ENCODE measurements around the gene NDUFAF2.
"Not testable (repeated sequence)": the region's sequence is repeated elsewhere in the genome, so short reads cannot be mapped to it uniquely, and the experiment has no call there.

The NDUFAF2 gene

GRCh38 chr5:61076626-61077025, 131.6 kb downstream of the NDUFAF2 start:
- Histone ChIP-seq H3K27ac (ENCODE audit: low read depth, low read length) (no peak overlapping the region), H2AFZ (ENCODE audit: low read length, unreplicated experiment) (no peak overlapping the region), H3K36me3 (ENCODE audit: insufficient read depth, low read length) (no peaks in the 10 kb centered on the region; the same call in none of the 2 replicates), H3K79me2 (ENCODE audit: control insufficient read depth, insufficient read depth, low read length, unreplicated experiment) (no peaks in the 10 kb centered on the region), H3K4me1 (ENCODE audit: control insufficient read depth, insufficient read depth, low read length, unreplicated experiment) (no peaks in the 10 kb centered on the region), H3K4me3 (ENCODE audit: low read depth, low read length) (no peak overlapping the region), H3K27me3 (ENCODE audit: insufficient read depth, low read length) (no peaks in the 10 kb centered on the region)

DNA sequence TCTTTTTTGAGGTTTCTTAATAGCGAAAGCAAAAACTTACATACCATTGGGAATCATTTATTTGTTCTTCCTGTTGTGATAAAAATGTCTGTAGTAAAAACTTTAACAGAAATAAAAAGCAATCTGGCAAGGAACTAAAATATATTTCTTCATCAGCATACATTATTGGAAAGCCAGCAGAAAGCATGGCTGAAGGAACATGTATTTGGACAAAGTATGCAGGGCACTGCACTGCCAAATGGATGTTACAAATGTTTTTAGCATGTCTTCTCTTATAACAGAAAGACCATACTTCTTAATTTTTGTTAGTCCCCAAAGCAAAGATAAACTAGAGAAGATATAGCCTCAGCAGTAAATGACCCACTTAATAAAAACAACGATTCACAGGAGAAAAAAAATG, 136.7 kb downstream of the NDUFAF2 start:
- no peak overlapping the region for H3K27ac ChIP-seq (ENCODE audit: low read depth, low read length)
- no peaks in the 10 kb centered on the region for H3K27me3 ChIP-seq (ENCODE audit: insufficient read depth, low read length)
- H3K79me2 ChIP-seq (ENCODE audit: control insufficient read depth, insufficient read depth, low read length, unreplicated experiment): no peaks in the 10 kb centered on the region
- 0 out of 2 replicates have a peak, but pooled peaks cover under 1% of the 10 kb centered on the region for H3K36me3 ChIP-seq (ENCODE audit: insufficient read depth, low read length)
- H3K4me3 ChIP-seq (ENCODE audit: low read depth, low read length): no peak overlapping the region
- no peak overlapping the region for H2AFZ ChIP-seq (ENCODE audit: low read length, unreplicated experiment)
- H3K4me1 ChIP-seq (ENCODE audit: control insufficient read depth, insufficient read depth, low read length, unreplicated experiment): peaks cover 4% of the 10 kb centered on the region

DNA sequence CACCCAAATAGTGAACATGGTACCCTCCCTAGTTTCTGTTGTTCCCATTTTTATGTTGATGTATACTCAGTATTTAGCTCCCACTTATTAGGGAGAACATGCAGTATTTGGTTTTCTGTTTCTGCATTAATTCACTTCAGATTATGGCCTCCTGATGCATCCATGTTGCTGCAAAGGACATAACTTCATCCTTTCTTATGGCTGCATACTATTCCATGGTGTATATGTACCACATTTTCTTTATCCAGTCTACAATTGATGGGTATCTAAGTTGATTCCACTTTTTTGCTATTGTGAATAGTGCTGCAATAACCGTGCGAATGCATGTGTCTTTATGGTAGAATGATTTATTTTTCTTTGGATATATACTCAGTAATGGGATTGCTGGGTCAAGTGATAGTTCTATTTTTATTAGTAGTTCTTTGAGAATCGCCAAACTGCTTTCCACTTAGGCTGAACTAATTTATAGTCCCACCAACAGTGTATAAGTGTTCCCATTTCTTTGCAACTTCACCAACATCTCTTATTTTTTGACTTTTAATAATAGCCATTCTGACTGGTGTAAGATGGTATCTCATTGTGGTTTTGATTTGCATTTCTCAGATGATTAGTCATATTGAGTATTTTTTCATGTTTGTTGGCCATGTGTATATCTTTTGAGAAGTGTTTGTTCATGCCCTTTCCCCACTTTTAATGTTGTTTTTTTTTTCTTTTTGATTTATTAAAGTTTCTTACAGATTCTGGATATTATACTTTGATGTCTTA, 137.7 kb downstream of the NDUFAF2 start:
- H3K4me1 ChIP-seq (ENCODE audit: control insufficient read depth, insufficient read depth, low read length, unreplicated experiment): peaks cover 4% of the 10 kb centered on the region
- H3K27ac ChIP-seq (ENCODE audit: low read depth, low read length): no peak overlapping the region
- H3K79me2 ChIP-seq (ENCODE audit: control insufficient read depth, insufficient read depth, low read length, unreplicated experiment): no peaks in the 10 kb centered on the region
- H3K36me3 ChIP-seq (ENCODE audit: insufficient read depth, low read length): peaks cover 5% of the 10 kb centered on the region; the same call in 1 of the 2 replicates
- H3K4me3 ChIP-seq (ENCODE audit: low read depth, low read length): no peak overlapping the region
- H3K27me3 ChIP-seq (ENCODE audit: insufficient read depth, low read length): no peaks in the 10 kb centered on the region
- H2AFZ ChIP-seq (ENCODE audit: low read length, unreplicated experiment): no peak overlapping the region

- Histone ChIP-seq H2AFZ (ENCODE audit: low read length, unreplicated experiment) (no peak overlapping the region), H3K4me3 (ENCODE audit: low read depth, low read length) (no peak overlapping the region), H3K36me3 (ENCODE audit: insufficient read depth, low read length) (peaks cover 5% of the 10 kb centered on the region; the same call in 1 of the 2 replicates), H3K4me1 (ENCODE audit: control insufficient read depth, insufficient read depth, low read length, unreplicated experiment) (peaks cover 4% of the 10 kb centered on the region), H3K27ac (ENCODE audit: low read depth, low read length) (no peak overlapping the region), H3K79me2 (ENCODE audit: control insufficient read depth, insufficient read depth, low read length, unreplicated experiment) (no peaks in the 10 kb centered on the region), H3K27me3 (ENCODE audit: insufficient read depth, low read length) (no peaks in the 10 kb centered on the region)
Measured at GRCh38 chr5:61084658-61085057, 139.7 kb downstream of the NDUFAF2 start.

DNA sequence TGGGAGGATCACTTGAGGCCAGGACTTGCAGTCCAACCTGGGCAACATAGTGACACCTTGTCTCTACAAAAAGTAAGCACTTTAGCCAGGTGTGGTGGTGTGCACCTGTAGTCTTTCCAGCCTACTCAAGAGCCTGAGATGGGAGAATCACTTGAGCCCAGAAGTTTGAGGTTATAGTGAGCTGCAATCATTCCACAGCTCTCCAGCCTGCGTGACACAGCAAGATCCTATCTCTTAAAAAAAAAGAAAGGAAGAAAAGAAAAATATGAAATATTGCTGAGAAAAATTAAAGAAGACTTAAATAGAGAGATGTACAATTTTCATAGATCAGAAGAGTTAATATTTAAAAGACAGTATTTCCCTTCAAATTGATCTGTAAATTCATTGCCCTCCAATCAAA, 140.9 kb downstream of the NDUFAF2 start:
- Histone ChIP-seq H3K27ac (ENCODE audit: low read depth, low read length) (no peak overlapping the region), H2AFZ (ENCODE audit: low read length, unreplicated experiment) (no peak overlapping the region), H3K4me3 (ENCODE audit: low read depth, low read length) (no peak overlapping the region), H3K36me3 (ENCODE audit: insufficient read depth, low read length) (peaks cover 5% of the 10 kb centered on the region; the same call in 1 of the 2 replicates), H3K79me2 (ENCODE audit: control insufficient read depth, insufficient read depth, low read length, unreplicated experiment) (no peaks in the 10 kb centered on the region), H3K4me1 (ENCODE audit: control insufficient read depth, insufficient read depth, low read length, unreplicated experiment) (peaks cover 4% of the 10 kb centered on the region), H3K27me3 (ENCODE audit: insufficient read depth, low read length) (no peaks in the 10 kb centered on the region)

DNA sequence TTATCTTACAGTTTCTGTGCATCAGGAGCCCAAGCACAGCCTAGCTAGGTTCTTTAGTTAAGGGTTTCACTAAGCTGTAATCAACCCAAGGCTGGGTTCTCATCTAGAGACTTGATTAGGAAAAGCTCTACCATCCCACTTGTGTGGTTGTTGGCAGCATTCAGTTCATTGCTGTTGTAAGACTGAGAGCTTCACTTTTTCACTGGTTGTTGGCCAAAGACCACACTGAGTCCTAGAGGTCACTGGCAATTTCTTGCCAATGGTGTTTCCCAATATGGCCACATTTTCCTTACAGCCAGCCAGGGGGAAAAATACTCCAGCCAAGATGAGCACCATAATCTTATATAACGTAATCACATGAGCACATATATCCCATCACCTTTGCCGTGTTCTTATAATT, 142.9 kb downstream of the NDUFAF2 start:
- Histone ChIP-seq H3K36me3 (ENCODE audit: insufficient read depth, low read length) (peaks cover 9% of the 10 kb centered on the region; the same call in 1 of the 2 replicates), H3K4me1 (ENCODE audit: control insufficient read depth, insufficient read depth, low read length, unreplicated experiment) (peaks cover 4% of the 10 kb centered on the region), H2AFZ (ENCODE audit: low read length, unreplicated experiment) (no peak overlapping the region), H3K27ac (ENCODE audit: low read depth, low read length) (no peak overlapping the region), H3K27me3 (ENCODE audit: insufficient read depth, low read length) (no peaks in the 10 kb centered on the region), H3K79me2 (ENCODE audit: control insufficient read depth, insufficient read depth, low read length, unreplicated experiment) (no peaks in the 10 kb centered on the region), H3K4me3 (ENCODE audit: low read depth, low read length) (no peak overlapping the region)

- no peaks in the 10 kb centered on the region for H3K27me3 ChIP-seq (ENCODE audit: insufficient read depth, low read length)
- H3K4me1 ChIP-seq (ENCODE audit: control insufficient read depth, insufficient read depth, low read length, unreplicated experiment): no peaks in the 10 kb centered on the region
- H3K27ac ChIP-seq (ENCODE audit: low read depth, low read length): no peak overlapping the region
- H2AFZ ChIP-seq (ENCODE audit: low read length, unreplicated experiment): no peak overlapping the region
- H3K79me2 ChIP-seq (ENCODE audit: control insufficient read depth, insufficient read depth, low read length, unreplicated experiment): no peaks in the 10 kb centered on the region
- no peak overlapping the region for H3K4me3 ChIP-seq (ENCODE audit: low read depth, low read length)
- peaks cover 9% of the 10 kb centered on the region; the same call in 1 of the 2 replicates for H3K36me3 ChIP-seq (ENCODE audit: insufficient read depth, low read length)
Measured at GRCh38 chr5:61089351-61089750, 144.3 kb downstream of the NDUFAF2 start.

DNA sequence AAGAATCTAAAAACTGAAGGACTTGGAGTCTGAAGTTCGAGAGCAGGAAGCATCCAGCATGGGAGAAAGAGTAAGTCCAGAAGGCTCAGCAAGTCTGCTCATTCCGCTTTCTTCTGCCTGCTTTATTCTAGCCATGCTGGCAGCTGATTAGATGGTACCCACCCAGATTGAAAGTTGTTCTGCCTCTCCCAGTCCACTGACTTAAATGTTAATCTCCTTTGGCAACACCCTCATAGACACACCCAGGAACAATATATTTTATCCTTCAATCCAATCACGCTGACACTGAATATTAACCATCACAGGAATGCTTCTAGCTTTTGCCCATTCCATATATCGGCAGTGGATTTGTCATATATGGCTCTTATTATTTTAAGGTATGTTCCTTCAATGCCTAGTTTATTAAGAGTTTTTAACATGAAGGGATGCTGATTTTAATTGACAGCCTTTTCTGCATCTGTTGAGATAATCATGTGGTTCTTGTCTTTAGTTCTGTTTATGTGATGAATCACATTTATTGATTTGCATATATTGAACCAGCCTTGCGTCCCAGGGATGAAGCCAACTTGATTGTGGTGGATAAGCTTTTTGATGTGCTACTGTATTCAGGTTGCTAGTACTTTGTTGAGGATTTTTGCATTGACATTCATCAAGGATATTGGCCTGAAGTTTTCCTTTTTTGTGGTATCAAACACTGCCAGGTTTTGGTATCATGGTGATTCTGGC, 148.2 kb downstream of the NDUFAF2 start:
- H2AFZ ChIP-seq (ENCODE audit: low read length, unreplicated experiment); H3K27ac ChIP-seq (ENCODE audit: low read depth, low read length); H3K4me1 ChIP-seq (ENCODE audit: control insufficient read depth, insufficient read depth, low read length, unreplicated experiment); H3K79me2 ChIP-seq (ENCODE audit: control insufficient read depth, insufficient read depth, low read length, unreplicated experiment); H3K27me3 ChIP-seq (ENCODE audit: insufficient read depth, low read length); H3K4me3 ChIP-seq (ENCODE audit: low read depth, low read length); H3K36me3 ChIP-seq (ENCODE audit: insufficient read depth, low read length): not testable (repeated sequence)

- H2AFZ ChIP-seq (ENCODE audit: low read length, unreplicated experiment): no peak overlapping the region
- no peaks in the 10 kb centered on the region for H3K4me1 ChIP-seq (ENCODE audit: control insufficient read depth, insufficient read depth, low read length, unreplicated experiment)
- H3K4me3 ChIP-seq (ENCODE audit: low read depth, low read length): no peak overlapping the region
- H3K79me2 ChIP-seq (ENCODE audit: control insufficient read depth, insufficient read depth, low read length, unreplicated experiment): no peaks in the 10 kb centered on the region
- H3K36me3 ChIP-seq (ENCODE audit: insufficient read depth, low read length): peaks cover 28% of the 10 kb centered on the region
- no peaks in the 10 kb centered on the region for H3K27me3 ChIP-seq (ENCODE audit: insufficient read depth, low read length)
- H3K27ac ChIP-seq (ENCODE audit: low read depth, low read length): no peak overlapping the region
Measured at GRCh38 chr5:61097465-61097864, 152.5 kb downstream of the NDUFAF2 start.

- Histone ChIP-seq H3K4me3 (ENCODE audit: low read depth, low read length) (no peak overlapping the region), H3K36me3 (ENCODE audit: insufficient read depth, low read length) (peaks cover 33% of the 10 kb centered on the region), H2AFZ (ENCODE audit: low read length, unreplicated experiment) (no peak overlapping the region), H3K4me1 (ENCODE audit: control insufficient read depth, insufficient read depth, low read length, unreplicated experiment) (no peaks in the 10 kb centered on the region), H3K27me3 (ENCODE audit: insufficient read depth, low read length) (no peaks in the 10 kb centered on the region), H3K27ac (ENCODE audit: low read depth, low read length) (no peak overlapping the region), H3K79me2 (ENCODE audit: control insufficient read depth, insufficient read depth, low read length, unreplicated experiment) (no peaks in the 10 kb centered on the region)
Measured at GRCh38 chr5:61098251-61098995, 153.4 kb downstream of the NDUFAF2 start.

Measured in ACC112 (cell line).